ENCODE results near the gene LAMC3.

The LAMC3 gene

DNA sequence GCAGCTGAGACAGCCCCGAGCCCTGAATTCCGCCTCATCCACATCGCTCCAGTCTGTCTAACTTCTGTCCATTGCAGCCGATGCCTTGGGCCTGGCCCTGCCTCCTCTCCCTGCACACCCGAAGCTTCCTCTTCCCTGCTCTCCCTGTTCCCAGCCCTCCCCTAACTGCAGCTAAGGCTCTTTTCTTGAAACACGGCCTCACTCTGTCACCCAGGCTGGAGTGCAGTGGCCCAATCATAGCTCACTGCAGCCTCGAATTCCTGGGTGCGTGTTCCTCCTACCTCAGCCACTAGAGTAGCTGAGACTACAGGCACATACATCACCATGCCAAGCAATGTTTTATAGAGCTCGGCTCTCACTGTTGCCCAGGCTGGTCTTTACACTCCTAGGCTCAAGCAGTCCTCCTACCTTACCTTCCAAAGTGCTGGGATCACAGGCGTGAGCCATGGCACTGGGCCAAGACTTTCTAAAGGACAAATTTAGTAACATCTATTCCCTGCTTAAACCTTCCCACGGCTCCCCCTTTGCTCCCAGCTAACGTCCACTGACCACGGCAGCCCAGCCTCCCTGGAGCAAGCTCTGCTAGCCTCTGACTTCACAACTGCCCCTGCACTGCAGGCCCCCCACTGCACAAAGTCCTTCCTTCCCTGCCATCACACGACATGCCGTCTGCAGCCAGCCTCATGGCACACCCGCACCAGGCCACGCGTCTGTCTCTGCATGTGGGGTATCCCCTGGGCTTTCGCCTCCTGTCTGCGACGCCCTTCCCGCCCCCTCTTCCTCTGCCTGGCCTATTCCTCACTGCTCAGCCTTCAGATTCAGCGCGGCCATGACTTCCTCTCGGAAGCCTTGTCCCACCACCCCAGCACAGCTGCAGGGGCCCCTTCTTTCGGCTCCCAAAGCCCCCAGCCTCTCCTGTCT lies 28.6 kb downstream of the LAMC3 start:
- no peak overlapping the region for H3K4me3 ChIP-seq (ENCODE audit: low read length)
- no peak for DNase-seq (ENCODE audit: low read depth)
- TF ChIP-seq, protein P1, sequence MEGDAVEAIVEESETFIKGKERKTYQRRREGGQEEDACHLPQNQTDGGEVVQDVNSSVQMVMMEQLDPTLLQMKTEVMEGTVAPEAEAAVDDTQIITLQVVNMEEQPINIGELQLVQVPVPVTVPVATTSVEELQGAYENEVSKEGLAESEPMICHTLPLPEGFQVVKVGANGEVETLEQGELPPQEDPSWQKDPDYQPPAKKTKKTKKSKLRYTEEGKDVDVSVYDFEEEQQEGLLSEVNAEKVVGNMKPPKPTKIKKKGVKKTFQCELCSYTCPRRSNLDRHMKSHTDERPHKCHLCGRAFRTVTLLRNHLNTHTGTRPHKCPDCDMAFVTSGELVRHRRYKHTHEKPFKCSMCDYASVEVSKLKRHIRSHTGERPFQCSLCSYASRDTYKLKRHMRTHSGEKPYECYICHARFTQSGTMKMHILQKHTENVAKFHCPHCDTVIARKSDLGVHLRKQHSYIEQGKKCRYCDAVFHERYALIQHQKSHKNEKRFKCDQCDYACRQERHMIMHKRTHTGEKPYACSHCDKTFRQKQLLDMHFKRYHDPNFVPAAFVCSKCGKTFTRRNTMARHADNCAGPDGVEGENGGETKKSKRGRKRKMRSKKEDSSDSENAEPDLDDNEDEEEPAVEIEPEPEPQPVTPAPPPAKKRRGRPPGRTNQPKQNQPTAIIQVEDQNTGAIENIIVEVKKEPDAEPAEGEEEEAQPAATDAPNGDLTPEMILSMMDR (IDR thresholded peaks at IDR 0.05; ENCODE audit: insufficient read depth, low read depth, low read length, missing control alignments), result no peak

DNA sequence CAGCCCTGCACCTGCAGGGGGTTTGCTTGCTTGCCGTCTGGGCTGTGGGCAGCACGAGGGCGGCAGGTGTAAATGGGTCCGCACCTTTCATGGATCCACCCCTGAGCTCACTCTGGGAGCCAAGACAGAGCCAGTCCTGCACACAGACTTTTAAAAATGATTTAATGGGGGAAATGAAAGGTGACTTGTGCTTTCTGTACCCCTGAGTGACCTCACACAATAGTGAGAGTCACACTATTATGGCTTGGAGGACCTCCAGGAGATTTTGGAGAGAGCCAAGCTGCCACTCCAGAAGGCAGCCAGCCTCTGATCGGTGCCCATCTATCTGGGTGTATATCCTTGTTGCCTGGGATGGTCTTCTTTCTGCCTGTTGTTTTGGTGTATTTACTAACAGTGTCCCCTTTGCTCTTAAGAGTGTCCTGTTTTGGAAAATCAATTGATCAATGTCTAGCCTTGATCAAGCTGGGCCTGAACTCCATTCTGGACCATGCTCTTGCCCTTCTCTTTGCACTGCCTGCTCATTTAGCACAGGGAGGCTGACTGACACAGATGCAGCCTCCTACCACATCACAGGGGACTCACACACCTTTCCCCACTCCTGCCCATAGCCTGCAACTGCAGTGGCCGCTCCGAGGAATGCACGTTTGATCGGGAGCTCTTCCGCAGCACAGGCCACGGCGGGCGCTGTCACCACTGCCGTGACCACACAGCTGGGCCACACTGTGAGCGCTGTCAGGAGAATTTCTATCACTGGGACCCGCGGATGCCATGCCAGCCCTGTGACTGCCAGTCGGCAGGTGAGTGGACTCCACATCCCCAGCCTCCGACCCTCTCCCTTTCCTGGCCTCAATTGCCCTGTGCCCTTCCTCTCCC lies 29.5 kb downstream of the LAMC3 start:
- TF ChIP-seq, protein P1 (IDR thresholded peaks at IDR 0.05; ENCODE audit: insufficient read depth, low read depth, low read length, missing control alignments), result no peak
- no peak overlapping the region for H3K4me3 ChIP-seq (ENCODE audit: low read length)
- no peak for DNase-seq (ENCODE audit: low read depth)

DNA sequence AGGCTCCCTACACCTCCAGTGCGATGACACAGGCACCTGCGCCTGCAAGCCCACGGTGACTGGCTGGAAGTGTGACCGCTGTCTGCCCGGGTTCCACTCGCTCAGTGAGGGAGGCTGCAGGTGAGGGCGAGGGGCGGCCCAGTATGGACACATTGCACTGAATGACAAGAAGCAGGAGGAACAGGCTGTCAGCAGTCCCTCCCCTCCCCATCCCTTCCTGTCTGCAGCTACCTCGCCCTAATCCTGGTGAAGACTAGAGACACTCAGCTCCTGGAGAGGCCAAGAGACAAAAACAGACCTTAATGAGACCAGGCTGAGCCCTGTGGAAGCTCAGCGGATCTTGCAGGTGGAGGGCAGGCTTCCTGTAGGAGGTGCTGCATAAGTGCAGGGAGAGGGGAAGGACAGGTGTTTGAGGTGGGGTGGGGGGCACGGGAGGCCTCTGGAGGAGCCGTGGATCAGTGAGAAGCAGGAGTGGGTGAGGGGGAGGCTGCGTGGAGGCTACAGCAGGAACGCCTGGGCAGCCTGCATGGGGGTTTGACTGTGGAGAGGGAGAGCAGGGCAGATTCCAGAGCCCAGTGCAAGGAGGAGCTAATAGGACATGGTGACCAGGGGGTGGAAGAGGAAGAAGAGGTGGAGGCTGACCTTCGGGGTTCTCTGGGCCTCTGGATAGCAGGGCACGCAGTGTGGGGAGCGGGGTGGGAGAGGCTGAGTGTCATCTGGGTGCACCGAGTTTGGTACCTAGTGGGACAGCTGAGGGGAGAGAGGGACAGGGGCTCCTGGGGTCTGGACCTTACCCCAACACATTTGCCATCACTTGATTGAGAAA lies 30.4 kb downstream of the LAMC3 start:
- no peak overlapping the region for H3K4me3 ChIP-seq (ENCODE audit: low read length)
- no peak for DNase-seq (ENCODE audit: low read depth)
- TF ChIP-seq, protein P1 (IDR thresholded peaks at IDR 0.05; ENCODE audit: insufficient read depth, low read depth, low read length, missing control alignments), result no peak

DNA sequence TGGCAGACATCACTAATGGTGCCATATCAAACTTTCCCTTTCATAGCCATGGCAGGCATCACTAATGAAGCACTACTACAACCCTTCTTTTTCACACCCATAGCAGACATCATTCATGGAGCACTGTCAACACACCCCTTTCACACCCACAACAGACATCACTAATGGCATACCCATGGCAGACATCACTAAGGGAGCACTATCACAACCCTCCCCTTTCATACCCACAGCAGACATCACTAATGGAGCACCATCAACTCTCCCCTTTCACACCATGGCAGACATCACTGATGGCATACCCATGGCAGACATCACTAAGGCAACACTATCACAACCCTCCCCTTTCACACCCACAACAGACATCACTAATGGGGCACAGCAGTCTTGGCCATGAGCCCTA lies 33.7 kb downstream of the LAMC3 start:
- no peak for DNase-seq (ENCODE audit: low read depth)
- TF ChIP-seq, protein P1 (IDR thresholded peaks at IDR 0.05; ENCODE audit: insufficient read depth, low read depth, low read length, missing control alignments), result no peak
- H3K4me3 ChIP-seq (ENCODE audit: low read length), result no peak overlapping the region

DNA sequence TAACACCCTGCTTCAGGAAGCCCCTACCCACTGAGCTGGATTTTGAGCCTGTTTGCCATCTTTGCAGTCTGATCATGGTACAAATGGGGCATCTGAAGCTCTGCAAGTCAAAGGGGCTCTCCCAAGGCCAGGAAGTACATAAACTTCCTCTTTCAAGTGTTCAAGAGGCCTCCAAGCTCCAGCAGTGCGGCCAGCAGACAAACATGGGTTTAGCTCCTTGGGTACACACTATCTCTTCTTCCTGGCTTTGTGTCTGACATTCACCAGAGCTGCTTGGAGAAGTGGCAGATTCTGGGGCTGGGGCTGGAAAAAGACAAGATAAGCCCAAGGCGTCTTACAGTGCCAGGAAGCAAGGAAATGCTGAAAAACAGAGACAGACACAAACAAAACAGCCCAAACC lies 34.1 kb downstream of the LAMC3 start:
- no peak overlapping the region for H3K4me3 ChIP-seq (ENCODE audit: low read length)
- DNase-seq (ENCODE audit: low read depth), result no peak
- TF ChIP-seq, protein P1 (IDR thresholded peaks at IDR 0.05; ENCODE audit: insufficient read depth, low read depth, low read length, missing control alignments), result no peak

DNA sequence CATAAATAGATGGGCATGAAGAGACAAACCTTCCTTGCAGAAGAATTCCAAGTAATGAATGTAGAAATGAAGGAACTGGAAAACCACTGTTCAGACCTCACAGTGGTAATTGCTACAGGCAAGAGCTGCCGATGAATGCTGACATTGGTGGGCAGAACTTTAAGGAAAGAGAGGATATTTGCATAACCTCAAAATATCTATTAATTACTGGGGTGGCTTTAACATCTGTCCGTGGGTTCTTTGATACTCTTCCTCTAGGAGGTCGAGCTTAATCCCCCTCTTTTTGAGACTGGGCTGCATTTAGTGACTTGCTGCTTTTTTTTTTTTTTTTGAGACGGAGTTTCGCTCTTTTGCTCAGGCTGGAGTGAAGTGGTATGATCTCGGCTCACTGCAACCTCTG lies 34.7 kb downstream of the LAMC3 start:
- no peak for DNase-seq (ENCODE audit: low read depth)
- H3K4me3 ChIP-seq (ENCODE audit: low read length), result no peak overlapping the region
- TF ChIP-seq, protein P1 (IDR thresholded peaks at IDR 0.05; ENCODE audit: insufficient read depth, low read depth, low read length, missing control alignments), result no peak

All from epithelial cell of esophagus (primary cell).